ENCODE results near the gene PPP1R3A. TPM values are rescaled to one million over a fixed set of nuclear protein-coding genes. Genes with fewer than 3 reads are reported as not detected.

PPP1R3A gene
- total and polyA plus RNA-seq, 9 donors: 0.02 to 0.05 TPM; not detected in 7

DNA sequence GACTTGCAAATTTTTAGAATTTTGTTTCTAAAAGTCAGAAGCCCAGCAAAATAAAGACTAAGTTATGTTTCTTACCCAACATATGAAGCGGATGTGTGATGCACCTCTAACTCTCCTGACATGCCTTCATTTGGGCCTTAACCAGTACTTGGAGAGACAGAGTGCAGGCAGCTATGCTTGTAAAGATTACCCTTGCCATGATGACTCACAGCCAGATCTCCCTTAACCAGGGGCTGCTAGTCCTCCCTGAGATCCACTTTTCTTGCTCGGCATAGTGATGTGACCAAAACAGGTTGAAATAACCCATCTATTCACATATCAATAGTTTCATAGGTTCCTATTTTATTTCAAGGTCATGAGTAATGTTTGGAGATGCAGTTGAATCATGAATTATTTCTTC, 43.6 kb downstream of the PPP1R3A start:
- H3K4me1 ChIP-seq (ENCODE audit: insufficient read depth): no peaks in the 10 kb centered on the region
- TF ChIP-seq POLR2A (IDR thresholded peaks at IDR 0.05) (no peak), EP300 (IDR thresholded peaks at IDR 0.05) (no peak), CTCF (IDR thresholded peaks at IDR 0.05) (no peak)
- 70 to 81% (median 78%) methylated on average over 2 of the region's 2 CpGs for WGBS, 3 donors

GRCh38 chr7:113873554-113874151, 45.2 kb downstream of the PPP1R3A start:
- Histone ChIP-seq H3K4me3 (no peak overlapping the region), H3K9me3 (no peaks in the 10 kb centered on the region), H3K27ac (no peak overlapping the region), H3K36me3 (no peaks in the 10 kb centered on the region), H3K27me3 (no peaks in the 10 kb centered on the region), H3K4me1 (ENCODE audit: insufficient read depth) (no peaks in the 10 kb centered on the region)
- no peak for DNase-seq
- WGBS, 3 donors: 50 to 66% (median 54%) methylated on average over 2 of the region's 2 CpGs
- intact Hi-C loops (cut with DNase I): no loop called here
- no peak for TF ChIP-seq POLR2A (IDR thresholded peaks at IDR 0.05)
- no peak for TF ChIP-seq CTCF (IDR thresholded peaks at IDR 0.05)
- TF ChIP-seq EP300 (IDR thresholded peaks at IDR 0.05): no peak

More for the DNA sequence above, 43.6 kb downstream of the PPP1R3A start:
- Histone ChIP-seq H3K27me3 (no peaks in the 10 kb centered on the region), H3K36me3 (no peaks in the 10 kb centered on the region), H3K9me3 (no peaks in the 10 kb centered on the region), H3K27ac (no peak overlapping the region), H3K4me3 (no peak overlapping the region)
- intact Hi-C loops (cut with DNase I): no loop called here
- DNase-seq: no peak

DNA sequence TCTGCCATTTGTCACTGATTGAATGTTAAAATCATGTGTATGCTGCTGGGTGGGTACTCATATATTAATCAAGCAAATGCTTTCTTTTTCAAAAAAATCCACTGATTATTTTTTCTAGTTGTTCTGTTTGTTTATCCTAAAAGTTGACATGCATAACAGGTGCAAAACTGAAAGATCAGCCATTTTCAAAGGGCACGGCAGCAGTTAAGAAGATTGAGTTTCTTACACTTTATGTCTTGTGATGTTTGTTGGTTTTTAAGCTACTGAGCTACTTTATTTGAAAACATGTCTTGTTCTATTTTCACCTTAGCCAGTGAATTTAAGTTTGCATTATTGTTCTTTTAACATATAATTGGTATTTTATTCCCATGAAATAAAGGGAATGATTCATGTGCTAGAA, 45.8 kb downstream of the PPP1R3A start:
- Histone ChIP-seq H3K4me3 (no peak overlapping the region), H3K27me3 (no peaks in the 10 kb centered on the region), H3K4me1 (ENCODE audit: insufficient read depth) (no peaks in the 10 kb centered on the region), H3K27ac (no peak overlapping the region), H3K36me3 (no peaks in the 10 kb centered on the region), H3K9me3 (no peaks in the 10 kb centered on the region)
- intact Hi-C loops (cut with DNase I): no loop called here
- no peak for DNase-seq
- WGBS, 3 donors: 82 to 89% (median 88%) methylated on average over 1 of the region's 1 CpG
- TF ChIP-seq EP300 (IDR thresholded peaks at IDR 0.05) (no peak), CTCF (IDR thresholded peaks at IDR 0.05) (no peak), POLR2A (IDR thresholded peaks at IDR 0.05) (no peak)

GRCh38 chr7:113867325-113867724, 51.5 kb downstream of the PPP1R3A start:
- Histone ChIP-seq H3K4me1 (ENCODE audit: insufficient read depth) (no peaks in the 10 kb centered on the region), H3K27me3 (no peaks in the 10 kb centered on the region), H3K36me3 (no peaks in the 10 kb centered on the region), H3K4me3 (no peak overlapping the region), H3K27ac (no peak overlapping the region), H3K9me3 (no peaks in the 10 kb centered on the region)
- DNase-seq: no peak
- intact Hi-C loops (cut with DNase I): no loop called here
- WGBS, 3 donors: 77 to 86% (median 84%) methylated on average over 2 of the region's 2 CpGs
- no peak for TF ChIP-seq EP300 (IDR thresholded peaks at IDR 0.05)
- no peak for TF ChIP-seq POLR2A (IDR thresholded peaks at IDR 0.05)
- no peak for TF ChIP-seq CTCF (IDR thresholded peaks at IDR 0.05)

Measured in ovary (tissue), 9 donors.